ENCODE results near the gene MKX. TPM values are rescaled to one million over a fixed set of nuclear protein-coding genes. Genes with fewer than 3 reads are reported as not detected.

Gene MKX
- total RNA-seq, 1 donor from 2014 or later = 0.15 TPM

DNA sequence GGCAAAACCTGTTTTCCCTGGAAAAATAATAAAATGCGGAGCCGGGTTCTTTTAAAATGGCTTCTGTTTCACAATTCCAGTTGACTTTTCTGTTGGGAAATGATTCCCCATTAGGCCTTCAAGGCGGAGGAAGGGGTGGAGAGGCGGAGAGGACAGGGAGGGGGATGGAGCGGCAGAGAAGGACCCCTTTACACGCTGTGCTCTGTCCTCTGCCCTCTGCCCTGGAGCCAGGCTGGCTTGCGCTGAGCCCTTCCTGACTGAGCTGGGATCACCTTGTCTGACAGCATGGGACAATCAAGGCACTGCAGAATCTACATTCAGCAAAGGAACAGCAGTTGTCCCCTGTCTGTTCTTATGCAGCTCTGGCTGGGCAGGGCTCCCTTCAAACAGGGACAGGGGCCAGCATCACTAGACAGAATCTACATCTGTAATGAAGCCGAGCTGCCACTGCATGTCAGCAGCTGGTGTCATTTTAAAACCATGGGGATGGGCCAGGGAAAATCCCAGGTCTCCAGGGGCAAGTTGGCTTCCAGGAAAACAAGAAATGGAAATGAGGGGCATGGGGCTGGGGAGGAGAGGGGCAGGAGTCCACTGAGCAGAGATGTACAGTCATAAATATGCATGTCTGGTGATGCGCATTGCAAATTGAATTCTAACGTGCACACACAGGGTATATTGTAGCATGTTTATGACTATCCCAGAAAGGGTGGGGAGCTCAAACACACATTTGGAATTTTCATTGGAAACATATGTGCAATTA is 120.0 kb downstream of the MKX start:
- ATAC-seq (no peak), DNase-seq (no peak)
- intact Hi-C loops (cut with micrococcal nuclease) = no loop called here

DNA sequence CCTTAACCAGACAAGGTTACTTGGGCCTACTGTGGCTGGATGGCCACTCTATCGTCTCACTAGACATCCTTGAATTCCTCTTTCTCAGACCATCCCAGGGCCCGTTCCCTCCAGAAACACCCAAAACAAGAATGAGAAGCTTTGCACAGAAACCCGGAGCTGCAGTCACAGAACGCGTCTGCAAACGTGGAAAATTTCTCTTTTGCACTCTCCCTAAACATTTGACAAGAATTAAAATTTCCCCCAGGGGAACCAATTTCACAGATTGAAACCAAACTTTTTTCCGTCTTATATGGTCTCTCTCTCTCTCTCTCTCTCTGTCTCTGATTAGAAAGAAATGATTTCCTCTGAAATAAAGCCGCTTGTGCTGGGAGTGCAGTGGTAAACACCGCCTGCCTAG is 120.7 kb downstream of the MKX start:
- DNase-seq (no peak), ATAC-seq (no peak)
- intact Hi-C loops (cut with micrococcal nuclease) = no loop called here

Other genes with a start within 250 kb of the MKX start
- gene RAB18, start 241.5 kb downstream of the MKX start, total RNA-seq = 124 TPM